ENCODE measurements around the gene GALNT10.

GALNT10 gene

DNA sequence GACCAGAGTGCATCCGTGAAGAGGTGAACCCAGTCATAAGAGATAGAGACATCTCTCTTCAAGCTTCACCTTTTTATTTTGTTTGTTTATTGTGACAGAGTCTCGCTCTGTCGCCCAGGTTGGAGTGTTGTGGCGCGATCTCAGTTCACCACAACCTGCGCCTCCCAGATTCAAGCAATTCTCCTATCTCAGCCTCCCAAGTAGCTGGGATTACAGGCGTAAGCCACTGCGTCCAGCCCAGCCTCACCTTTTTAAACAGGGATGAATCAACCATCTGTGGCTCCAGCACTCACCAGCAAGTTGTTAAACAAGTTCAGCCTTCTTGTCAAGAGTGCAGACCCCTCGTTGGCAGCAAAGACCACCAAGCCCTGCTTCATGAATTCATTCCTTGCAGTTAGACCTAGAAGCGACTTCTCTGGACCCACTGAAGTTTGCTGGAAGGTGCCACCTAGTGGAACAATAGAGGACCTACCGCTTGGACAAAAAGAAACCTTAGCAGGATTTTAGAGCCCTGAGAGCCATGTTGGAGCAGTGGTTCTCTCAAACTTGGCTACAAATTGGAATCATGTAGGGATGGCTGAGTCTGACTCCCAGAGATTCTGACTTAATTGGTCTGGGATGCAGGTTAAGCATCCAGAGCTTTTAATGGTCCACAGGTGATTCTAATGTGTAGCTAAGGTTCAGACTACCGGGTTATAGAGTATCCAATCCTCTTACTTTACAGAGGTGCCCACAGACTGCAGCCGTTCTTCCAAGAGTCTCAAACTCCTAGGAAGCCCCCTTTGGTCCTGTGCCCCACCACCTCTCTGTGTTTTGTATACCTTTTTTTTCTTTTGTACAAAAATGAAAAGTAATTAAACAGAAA, 10.5 kb upstream of the GALNT10 start:
- DNase-seq = peak; percentile 67

DNA sequence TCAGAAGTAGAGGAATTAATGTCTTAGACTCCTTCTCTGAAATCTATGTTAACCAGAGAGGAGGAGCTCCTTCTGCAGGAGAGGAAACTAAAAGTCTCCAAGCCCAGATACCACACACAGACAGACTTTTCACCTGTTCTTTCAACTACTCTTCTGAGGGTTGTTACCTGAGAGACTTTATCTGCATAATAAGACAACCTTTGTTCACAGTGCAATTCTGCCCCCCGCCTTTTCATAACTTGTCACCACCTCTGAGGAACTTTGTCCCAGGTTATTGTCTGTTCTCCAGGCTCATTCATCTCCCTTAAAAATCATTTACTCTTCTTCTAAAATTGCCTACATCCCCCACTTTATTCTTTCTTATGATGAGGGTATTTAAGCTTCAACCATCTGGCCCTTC, 9.4 kb upstream of the GALNT10 start:
- DNase-seq = no peak

DNA sequence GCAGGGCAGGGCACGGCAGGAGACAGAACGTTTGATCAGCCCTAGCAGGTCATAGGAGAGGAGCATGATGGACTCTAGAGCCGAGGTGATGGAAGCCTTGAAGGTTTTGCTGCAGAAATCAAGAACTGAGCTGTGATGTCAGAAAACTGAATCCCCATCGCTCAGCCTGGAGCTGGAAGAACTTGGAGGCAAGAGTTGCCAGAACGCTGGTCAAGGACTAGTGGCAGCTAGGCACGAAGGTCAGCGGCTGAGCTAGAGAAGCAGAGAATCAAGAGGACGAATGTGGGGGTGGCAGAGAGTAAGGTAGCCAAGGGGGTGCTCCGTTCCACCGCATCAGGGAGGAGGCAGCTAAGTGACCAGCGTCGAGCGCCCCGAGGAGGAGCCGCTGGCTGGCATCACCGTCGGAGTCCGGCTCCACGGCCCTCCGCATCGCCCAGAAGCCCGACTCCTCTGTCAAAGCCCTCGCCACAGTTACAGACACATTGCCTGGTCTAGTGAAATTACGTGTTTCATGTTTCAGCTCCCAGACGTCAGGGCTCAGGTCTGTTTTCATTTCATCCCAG, 1.2 kb upstream of the GALNT10 start:
- DNase-seq = no peak

DNA sequence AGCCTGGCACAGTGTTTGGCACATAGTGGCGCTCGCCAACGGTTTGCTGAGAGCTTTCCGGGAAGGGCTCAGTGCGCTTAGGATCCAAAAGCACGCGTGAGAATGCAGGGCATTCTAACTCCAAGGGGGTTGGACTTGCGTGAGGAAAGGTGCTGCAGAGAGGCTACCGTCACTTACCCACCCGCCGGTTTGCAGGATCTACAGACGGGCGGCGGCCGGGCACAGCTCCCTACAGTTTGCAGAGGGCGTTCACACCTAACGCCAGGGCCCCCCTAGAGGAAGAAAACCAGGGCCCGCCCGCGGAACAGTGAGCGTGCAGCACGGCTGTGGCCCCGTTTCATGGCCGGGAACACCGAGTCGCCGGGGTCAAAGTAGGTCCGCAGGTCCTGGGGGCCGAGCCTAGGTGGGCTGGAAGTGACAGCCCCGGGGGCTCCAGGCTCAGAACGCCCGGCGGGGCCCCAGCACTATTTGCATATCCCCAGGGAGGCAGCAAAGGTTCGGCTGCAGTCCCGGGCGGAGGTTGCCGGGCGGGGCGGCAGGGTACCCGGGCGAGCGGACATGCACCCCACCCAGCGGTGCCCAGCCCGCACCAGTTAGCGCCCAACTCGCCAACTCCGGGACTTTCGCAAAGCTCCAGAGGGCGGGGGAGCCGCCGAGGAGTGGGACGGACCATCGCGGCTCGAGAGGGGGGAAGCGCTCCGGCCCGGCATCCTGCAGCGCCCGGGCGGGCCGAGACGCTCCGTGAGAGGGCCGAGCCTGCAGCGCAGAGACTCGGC, 526 bp upstream of the GALNT10 start:
- DNase-seq = peak; percentile 25

DNA sequence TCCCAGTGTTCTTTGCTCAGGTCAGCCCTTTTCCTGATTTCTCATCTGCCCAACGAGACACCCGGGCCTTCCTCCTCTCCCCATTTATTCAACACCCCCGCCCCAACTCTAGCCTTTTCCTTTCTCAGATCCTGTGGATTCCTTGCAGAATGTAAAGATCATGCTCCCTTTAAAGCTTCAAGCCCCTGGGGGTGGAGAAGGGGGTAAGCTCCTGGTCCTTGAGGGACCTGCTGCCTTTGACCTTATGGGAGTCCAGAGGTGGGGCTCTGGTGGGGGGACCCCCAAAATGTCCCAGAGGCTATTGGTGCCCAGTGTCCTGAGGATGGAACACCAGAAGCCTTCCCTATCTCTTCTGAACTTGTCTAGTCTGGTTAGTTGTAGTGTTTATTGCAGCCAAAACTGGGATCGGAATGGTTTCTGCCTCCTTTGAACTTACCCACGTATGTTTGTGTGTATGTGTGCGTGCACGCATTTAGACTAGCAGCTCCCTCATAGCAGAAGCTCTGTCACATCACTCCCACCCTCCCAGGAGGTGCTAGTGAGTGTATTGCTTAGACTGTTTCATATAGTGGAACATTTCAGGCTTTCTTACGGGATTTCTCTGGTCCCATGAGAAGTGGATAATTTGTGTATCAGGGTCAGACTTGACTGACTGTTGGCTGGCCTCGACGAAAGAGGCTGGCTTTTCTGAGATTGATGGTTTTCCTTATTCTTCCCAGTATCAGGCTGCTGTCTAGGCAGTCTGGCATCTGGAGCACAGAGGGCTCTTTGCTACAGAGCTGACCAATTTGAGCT, 1.1 kb downstream of the GALNT10 start:
- no peak for DNase-seq

DNA sequence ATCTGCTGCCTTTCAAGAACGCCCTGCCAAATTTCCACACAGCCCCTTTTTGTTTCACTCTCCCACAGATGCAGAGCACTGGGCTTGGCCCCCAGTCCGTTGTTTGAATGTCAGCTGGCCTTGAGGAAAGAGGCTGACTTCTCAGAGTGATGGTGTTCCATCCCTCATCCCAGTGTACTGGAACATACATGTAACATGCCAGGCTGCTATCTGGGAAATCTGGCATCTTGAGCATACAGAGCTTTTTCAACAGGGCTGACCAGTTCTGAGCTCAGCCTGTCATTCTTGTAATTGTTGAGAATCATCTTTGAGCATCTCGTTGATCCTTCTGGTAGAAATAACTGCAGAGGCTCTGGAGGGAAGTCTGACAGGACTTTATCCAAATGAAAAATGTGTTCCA, 2.8 kb downstream of the GALNT10 start:
- DNase-seq = no peak

DNA sequence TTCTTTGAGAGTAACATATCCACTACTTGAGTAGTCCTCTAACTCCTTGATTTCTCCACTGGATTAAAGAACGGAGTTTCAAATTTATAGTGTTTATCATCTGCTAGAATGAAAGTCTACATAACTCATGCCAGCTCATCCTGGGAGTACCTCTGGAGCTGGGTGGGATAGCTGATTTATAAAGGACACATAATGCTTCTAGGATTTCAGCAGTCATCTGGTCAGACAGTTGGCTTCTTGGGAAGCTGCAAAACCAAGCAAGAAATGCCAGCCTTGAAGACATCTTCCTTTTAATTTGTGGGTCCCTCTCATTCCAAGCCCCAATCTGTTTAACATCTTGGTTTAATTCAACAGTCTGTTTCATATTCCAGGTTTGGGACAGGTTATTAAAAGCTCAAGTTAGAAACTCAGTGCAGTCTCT, 3.2 kb downstream of the GALNT10 start:
- DNase-seq = no peak

DNA sequence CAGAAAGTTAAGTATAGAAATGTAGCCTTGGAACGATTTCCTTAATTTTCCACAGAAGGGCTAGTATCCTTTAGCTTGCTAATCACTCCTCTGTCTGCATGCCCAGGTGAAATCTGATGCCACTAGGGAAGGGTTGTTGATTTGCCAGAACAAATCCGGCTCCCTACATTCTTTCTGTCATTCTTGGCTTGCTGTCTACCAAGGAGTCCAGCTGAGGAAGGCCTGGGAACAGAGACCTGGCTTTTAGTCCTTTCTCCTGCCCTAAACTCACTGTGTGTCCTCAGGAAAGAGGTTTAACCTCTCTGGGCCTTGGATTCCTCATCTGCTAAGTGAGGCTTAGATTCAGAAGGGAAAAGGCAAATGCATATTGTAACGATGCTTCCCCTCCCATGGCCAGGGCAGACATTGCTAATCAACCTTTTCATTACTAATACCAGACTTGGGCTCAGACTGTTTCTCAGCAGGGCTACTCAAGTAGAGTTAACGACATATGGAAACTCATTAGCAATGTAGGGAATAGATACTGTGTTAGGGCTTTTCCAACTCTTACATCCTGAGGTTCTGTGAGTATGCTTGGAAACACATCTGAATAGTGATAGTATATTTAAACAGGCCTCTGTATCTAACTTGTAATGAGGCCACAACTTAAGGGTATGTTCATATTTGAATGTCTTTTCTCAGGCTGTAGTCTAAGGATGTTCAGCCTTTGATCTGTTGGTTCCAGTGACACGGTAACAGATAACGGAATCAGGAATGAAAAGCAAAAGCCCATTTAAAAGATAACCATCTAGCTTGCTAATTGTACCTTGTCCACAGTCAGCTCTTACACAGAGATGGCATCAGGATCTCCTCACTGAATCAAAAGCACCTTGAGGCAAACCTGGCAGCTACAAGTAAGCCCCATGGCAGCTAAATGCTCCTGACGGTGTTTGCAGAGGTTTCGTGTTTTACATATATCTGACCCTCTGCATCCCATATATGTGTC, 4.1 kb downstream of the GALNT10 start:
- DNase-seq = no peak

DNA sequence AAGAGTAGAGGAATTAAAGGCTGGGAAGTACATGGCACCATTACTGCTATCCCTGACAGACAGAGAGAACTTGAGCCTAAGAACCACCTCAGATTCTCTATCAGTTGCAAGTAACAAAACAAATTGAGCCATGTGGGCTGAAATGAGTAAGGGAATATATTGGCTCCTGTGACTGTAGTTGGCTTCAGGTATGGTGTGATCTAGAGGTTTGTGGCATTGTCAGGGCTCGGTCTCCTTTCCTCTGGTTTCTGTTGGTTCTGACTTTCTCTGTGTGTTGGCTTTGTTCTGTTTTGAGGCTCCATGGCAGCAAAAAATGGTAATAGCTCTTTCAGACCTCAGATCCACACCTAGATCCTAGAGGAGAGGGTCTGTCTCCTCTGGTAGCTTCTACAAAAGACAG, 5.7 kb downstream of the GALNT10 start:
- DNase-seq = no peak

DNA sequence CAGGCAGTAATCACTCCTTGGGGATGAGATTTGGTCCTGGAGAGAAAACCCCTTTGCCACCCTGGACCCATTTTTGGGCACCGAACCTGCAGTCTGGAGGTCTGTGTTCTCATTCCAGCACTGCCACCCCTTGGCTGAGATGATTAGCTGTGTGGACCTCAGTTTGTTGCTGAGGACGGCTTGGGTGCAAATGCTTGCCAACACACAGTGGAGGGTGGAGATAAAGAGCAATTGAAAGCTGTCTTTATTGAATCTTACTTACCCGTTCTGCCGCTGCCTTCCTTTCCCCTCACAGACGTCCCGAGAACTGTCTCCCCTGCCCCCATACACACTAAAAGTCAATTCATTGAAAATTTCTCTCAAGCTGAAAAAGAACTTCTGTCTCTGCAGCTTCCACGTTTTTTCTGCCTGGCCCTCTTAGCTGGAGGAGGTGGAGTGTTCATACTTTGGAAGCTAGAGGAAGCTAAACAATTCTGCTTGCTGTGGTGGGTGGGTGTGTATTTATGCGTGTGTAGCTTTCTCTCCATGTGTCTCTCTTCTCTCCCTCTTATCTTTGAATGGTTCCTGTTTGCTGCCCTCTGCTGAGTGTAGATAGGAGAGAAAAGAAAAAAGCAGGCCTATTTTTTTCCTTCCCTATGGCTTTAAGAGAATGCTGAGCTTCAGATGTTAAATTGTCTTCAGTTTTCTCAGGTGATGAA, 6.6 kb downstream of the GALNT10 start:
- no peak for DNase-seq

DNA sequence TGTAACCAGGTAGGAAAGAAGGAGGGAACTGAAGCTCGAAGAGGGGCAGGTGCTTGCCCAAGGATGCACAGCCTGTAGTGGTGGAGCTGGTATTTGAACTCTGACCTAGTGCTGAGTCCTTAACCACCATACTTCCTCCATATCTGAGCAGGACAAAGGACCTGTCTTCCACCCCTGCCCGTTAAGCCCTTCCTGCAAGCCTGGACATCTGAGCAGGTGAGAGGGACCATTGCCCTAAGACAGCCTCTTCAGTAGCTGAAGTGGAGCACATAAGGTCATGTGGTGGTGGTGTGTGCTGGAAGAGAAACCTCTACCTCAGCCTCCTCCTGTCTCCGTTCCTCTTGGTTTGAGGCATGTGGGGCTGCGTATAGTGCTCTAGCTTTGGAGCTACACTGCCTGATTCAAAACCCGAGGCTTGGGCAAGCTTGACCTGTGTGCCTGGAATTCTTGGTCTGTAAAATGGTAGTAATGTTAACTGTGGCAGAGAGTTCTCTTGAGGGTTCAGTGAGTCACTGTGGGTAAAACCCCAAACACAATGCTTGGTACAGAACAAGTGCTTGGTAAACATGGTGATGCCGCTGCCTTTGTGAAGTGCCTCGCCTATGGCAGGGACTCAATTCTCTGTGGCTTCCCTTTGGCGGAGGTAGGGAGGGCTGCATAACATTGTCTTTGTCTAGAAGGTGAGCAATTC, 7.4 kb downstream of the GALNT10 start:
- peak; percentile 78 for DNase-seq

DNA sequence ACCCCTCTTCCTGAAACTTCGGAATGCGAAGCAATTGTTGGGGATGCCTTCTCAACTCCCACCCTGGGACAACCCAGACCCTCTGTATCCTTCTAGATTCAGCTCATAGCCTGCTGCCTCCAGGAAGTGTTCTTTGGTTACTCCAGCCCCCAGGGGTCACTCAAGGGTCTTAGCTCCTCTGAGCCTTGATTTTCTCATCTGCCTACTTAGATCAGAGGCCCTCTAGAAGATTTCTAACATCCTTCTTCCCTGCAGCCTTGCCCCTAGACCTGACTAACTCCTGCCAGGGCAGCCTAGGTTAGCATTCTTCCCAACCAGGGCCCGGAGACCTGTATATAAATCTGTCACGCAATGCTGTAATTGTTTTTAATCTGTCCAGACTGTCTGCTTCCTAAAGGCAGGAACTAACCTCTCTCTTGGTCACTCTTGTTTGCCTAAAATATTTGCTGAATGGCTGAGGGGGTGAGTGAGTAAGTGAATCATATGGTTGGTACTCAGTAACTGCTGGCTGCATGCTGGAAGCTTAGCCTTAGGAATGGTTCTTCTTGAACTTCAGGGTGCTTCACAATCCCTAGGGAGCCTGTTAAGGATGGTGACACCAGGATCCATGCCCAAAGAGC, 8.2 kb downstream of the GALNT10 start:
- DNase-seq = no peak

DNA sequence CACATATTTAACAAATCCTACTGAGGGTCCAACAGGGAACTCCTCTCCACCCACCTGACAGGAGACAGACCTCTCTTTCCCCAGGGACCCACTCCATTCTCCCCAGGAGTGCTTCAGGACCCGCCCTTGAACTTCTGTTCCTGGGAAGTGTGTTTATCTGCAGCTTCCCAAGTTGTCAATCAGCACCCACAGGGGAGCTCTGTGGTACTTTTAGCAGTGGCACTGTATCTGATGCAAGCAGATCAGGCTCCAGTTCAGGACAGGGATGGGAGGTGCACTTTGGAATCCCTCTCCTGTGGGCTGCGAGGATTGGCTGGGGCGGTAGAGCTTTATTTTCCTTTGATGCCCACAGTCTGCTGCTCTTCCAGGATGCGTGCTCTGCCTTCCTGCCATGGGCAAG, 8.7 kb downstream of the GALNT10 start:
- DNase-seq = no peak

DNA sequence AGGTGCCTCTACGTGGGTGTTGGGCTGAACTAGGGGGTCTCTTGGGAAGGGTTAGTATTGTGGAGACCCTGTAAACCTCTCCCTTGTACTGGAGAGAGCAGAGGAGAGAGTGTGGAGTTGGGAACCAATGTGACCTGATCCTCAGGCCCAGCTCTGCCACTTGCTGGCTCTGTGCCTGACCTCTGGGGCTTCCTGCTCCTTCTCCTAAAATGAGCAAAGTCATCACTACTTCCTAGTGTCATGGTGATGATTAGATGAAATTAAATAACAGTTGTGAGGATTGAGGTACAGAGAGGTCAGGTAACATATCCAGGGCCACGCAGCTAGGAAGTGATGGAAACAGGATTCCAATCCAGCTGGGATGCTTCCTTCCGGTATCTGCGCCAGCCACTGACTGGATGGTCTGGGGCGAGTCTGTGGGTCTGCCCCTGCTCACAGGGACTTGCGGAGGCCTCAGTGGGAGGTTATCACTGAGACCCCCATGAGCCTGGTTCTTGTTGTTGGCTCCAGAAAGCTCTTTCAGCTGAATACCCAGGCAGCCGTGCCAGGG, 9.2 kb downstream of the GALNT10 start:
- no peak for DNase-seq

DNA sequence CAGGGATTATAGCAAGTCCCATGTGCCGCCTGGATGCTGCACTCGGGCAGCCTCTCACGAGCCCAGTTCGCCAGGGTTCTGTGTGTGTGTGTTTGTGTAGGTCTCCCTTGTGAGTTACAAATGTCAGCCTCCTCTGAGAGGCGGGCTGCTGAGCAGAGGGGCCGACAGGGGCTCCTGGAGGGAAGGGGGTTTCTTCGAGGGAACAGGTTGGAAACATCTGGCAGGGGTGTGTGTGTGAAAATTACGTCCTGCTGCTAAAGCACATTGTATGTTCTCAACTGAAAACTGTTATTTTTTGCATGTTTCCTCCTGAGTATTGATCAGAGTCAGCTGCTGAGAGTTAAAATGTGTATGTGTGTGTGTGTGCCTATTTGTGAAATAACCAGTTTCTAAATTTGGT, 9.7 kb downstream of the GALNT10 start:
- no peak for DNase-seq

DNA sequence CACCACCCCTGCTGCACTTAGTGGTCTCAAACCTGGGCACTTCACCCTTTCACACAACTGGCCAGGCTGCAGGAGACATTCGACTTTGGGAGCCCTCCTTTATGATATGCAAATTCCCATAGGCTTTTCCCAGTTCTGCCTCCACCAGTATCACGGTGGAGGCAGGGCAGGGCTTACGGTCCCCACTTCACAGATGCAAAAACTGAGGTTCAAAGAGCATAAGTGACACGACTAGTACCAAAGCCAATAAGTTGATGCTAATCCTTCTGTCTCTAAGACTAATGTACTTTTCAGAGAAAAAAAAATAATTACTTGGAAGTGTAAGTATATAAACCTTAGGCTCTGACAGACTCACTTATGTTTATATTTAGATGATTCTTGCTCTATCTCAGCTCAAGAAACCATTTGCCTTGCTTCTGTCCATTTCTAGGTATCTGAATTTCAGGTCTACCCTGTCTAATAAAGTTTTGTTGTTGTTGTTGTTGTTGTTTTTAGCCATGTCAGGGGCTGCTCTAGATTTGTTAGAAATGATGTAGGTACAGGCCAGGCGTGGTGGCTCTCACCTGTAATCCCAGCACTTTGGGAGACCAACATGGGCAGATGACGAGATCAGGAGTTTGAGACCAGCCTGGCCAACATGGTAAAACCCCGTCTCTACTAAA, 10.7 kb downstream of the GALNT10 start:
- no peak for DNase-seq

DNA sequence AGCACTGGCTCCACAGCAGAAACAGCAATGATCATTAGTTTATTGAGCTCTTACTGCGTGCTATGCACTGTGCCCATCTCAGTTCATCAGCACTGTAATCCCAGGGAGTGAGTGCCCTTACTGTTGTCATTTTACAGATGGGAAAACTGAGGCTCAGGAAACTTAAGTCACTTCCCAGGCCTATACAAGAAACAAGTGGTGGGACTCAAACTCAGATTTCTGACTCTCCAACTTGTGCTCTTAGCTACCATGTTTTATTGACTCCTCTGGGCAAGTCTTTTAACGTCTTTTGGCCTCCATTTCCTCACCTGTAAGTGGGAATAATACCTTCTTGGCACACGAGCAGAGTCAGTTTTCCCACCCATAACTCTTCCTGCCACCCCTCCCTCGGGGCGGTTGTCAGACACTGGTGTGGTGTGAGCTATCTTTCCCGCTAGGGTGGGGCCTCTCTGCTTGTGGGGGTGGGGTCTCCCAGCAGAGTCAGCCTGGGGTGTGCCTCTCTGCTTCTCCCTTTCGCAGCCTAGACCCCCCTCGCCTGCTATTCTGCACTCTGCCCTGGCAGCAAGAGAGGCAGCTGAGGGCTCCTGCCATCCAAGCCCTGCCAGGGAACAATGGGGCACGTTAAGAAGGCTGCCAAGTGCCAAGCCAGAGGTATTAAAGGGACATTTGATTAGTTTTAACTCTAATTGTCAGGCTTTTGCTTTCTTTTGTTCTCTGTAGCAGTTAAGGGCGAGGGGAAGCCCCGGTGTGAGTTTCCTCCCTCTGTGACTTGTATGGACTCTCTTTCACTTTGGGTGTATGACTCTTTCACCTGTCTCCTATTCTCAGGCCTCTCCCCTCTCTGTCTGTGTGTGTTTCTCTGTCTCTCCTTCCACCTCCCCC, 12.1 kb downstream of the GALNT10 start:
- peak; percentile 68 for DNase-seq

Measured in NCI-H1105 treated with DMSO at 0.1 percent for 48 hours (cell line).